Measurements from ENCODE around the gene PNPLA2.

- no peak for TF ChIP-seq CTCF (IDR thresholded peaks at IDR 0.05)
- no peak for TF ChIP-seq POLR2A (IDR thresholded peaks at IDR 0.05)
Measured at GRCh38 chr11:852762-853161, 34.0 kb downstream of the PNPLA2 start.
